Mucosa of descending colon (tissue), 3 donors: ENCODE results near the gene TADA1. TPM values are rescaled to one million over a fixed set of nuclear protein-coding genes. Genes with fewer than 3 reads are reported as not detected.
"Not testable (repeated sequence)": the region's sequence is repeated elsewhere in the genome, so short reads cannot be mapped to it uniquely, and the experiment has no call there.

Experiments used
- ATAC-seq: fragments of 200-7000 bp; cut with Tn5 transposase; one replicate; pipeline ENCODE4 v1.9.1; 2020; ENCODE audit warnings: mild to moderate bottlenecking, moderate library complexity
- DNase-seq, 3 donors: peaks; one replicate each; pipeline ENCODE4 v3.0.0-alpha.2; 2020
- H3K36me3 ChIP-seq: fragments of 200-600 bp; one replicate; pipeline ENCODE4 v1.8.0; 2021; ENCODE audit warnings: low read depth, mild to moderate bottlenecking
- H3K4me1 ChIP-seq: fragments of 200-600 bp; one replicate; pipeline ENCODE4 v1.8.0; 2021; ENCODE audit warnings: low read depth, mild to moderate bottlenecking
- H3K4me3 ChIP-seq: fragments of 200-600 bp; one replicate; pipeline ENCODE4 v1.8.0; 2021; ENCODE audit warnings: mild to moderate bottlenecking
- H3K9me3 ChIP-seq: fragments of 200-600 bp; one replicate; pipeline ENCODE4 v1.8.0; 2021; ENCODE audit warnings: mild to moderate bottlenecking
- CTCF ChIP-seq: fragments of 200-600 bp; IDR thresholded peaks from one replicate; pipeline ENCODE4 v1.8.0; 2022; ENCODE audit warnings: antibody characterized with exemption, mild to moderate bottlenecking
- intact Hi-C, 2 donors: fragments of 100-400 bp; cut with DNase I in 1 of 2; cut with micrococcal nuclease in 1 of 2; formaldehyde crosslinking; loops; one replicate each; pipeline versions ENCODE4 v1.11.0 to v1.11.1; 2022; cut with DNase I, micrococcal nuclease
- total RNA-seq, 3 donors: library from RNA; stranded (reverse); fragmentation: NEBNext Ultra II Directional in 2 of 3; extraction: Animal tissue kit (Norgen Biotek cat#: 25700) in 2 of 3; gene quantifications; one replicate each; pipeline versions ENCODE4 v1.2.1 to v1.2.4, GENCODE V29; 2021 to 2023
- donor health status: DM: no; HTN: no; CAD: no; lungs with moderate emphysema.
- donor health status: DM: no; HTN: no; CAD: no.
- donor health status: DM: no; HTN: yes; CAD: no.

Gene TADA1
- total RNA-seq, 3 donors from 2014 or later, result 9.5 to 12.4 (median 10.1) TPM

GRCh38 chr1:166843322-166843721, 32.7 kb downstream of the TADA1 start:
- no peak for TF ChIP-seq CTCF
- no peak for ATAC-seq
- H3K9me3 ChIP-seq, result no peaks in the 10 kb centered on the region
- peaks cover 5% of the 10 kb centered on the region for H3K36me3 ChIP-seq
- peaks cover 37% of the 10 kb centered on the region for H3K4me1 ChIP-seq
- no peak for DNase-seq
- intact Hi-C loops, result no loop called here
- H3K4me3 ChIP-seq, result no peak overlapping the region

GRCh38 chr1:166840309-166841274, 35.5 kb downstream of the TADA1 start:
- ATAC-seq (peak; percentile 17), DNase-seq (peak in 1 of 3 donors; percentile 35)
- no peaks in the 10 kb centered on the region for H3K9me3 ChIP-seq
- H3K4me3 ChIP-seq, result no peak overlapping the region
- no peak for TF ChIP-seq CTCF
- intact Hi-C loops, result no loop called here
- H3K36me3 ChIP-seq, result peaks cover 5% of the 10 kb centered on the region
- H3K4me1 ChIP-seq, result peaks cover 37% of the 10 kb centered on the region

GRCh38 chr1:166839600-166840308, 36.3 kb downstream of the TADA1 start:
- Histone ChIP-seq H3K9me3 (no peaks in the 10 kb centered on the region), H3K36me3 (peaks cover 5% of the 10 kb centered on the region), H3K4me3 (peak overlapping the region; percentile 38), H3K4me1 (peaks cover 37% of the 10 kb centered on the region)
- intact Hi-C loops, result no loop called here
- DNase-seq (peak; percentile 77 to 85 (median 79)), ATAC-seq (peak; percentile 54)
- TF ChIP-seq CTCF, result no peak

- Histone ChIP-seq H3K9me3 (no peaks in the 10 kb centered on the region), H3K36me3 (peaks cover 5% of the 10 kb centered on the region), H3K4me3 (peak within 1 kb of the TSS; percentile 38), H3K4me1 (peaks cover 34% of the 10 kb centered on the region)
- no peak for TF ChIP-seq CTCF
- intact Hi-C loops, result no loop called here
- DNase-seq (peak; percentile 90 to 95 (median 95)), ATAC-seq (peak; percentile 94)
Measured at GRCh38 chr1:166838766-166839599, 37.1 kb downstream of the TADA1 start, which contains the start of gene POGK. Gene POGK, plus strand, starts transcription at chr1:166839475. Its CDS starts 1,482 bp downstream, at chr1:166840957.

- DNase-seq, result no peak
- Histone ChIP-seq H3K4me3 (no peak overlapping the region), H3K9me3 (no peaks in the 10 kb centered on the region), H3K36me3 (peaks cover under 1% of the 10 kb centered on the region), H3K4me1 (peaks cover 21% of the 10 kb centered on the region)
- TF ChIP-seq CTCF, result no peak
- intact Hi-C loops, result no loop called here
- ATAC-seq, result no peak
Measured at GRCh38 chr1:166836733-166837132, 39.3 kb downstream of the TADA1 start.

- DNase-seq, intact Hi-C loops, H3K4me1 ChIP-seq, H3K4me3 ChIP-seq, H3K36me3 ChIP-seq, ATAC-seq: not testable (repeated sequence)
- peaks cover 10% of the 10 kb centered on the region for H3K9me3 ChIP-seq
Measured at GRCh38 chr1:166829762-166830161, 46.3 kb downstream of the TADA1 start.
